ENCODE results near the gene MGAT4B.

The MGAT4B gene

GRCh38 chr5:179825655-179826182, 19.1 kb upstream of the MGAT4B start:
- FAIRE-seq = no peak

GRCh38 chr5:179824745-179825112, 18.1 kb upstream of the MGAT4B start:
- FAIRE-seq = no peak

- no peak for FAIRE-seq
Observed at GRCh38 chr5:179823937-179824744, 17.5 kb upstream of the MGAT4B start.

- FAIRE-seq = no peak
Observed at GRCh38 chr5:179822444-179822990, 15.9 kb upstream of the MGAT4B start.

GRCh38 chr5:179822059-179822432, 15.4 kb upstream of the MGAT4B start:
- no peak for FAIRE-seq

GRCh38 chr5:179821298-179822058, 14.8 kb upstream of the MGAT4B start:
- peak; percentile 36 for FAIRE-seq

GRCh38 chr5:179820483-179821297, 14.0 kb upstream of the MGAT4B start, which contains the start of gene SQSTM1:
SQSTM1 (plus strand) TSS chr5:179820905; CDS start chr5:179820937, 32 bp downstream.
- FAIRE-seq = no peak

GRCh38 chr5:179820127-179820482, 13.4 kb upstream of the MGAT4B start:
- FAIRE-seq = no peak

- peak; percentile 61 for FAIRE-seq
Observed at GRCh38 chr5:179819296-179820126, 12.8 kb upstream of the MGAT4B start.

- peak; percentile 94 for FAIRE-seq
Observed at GRCh38 chr5:179818746-179819295, 12.2 kb upstream of the MGAT4B start.

GRCh38 chr5:179817890-179818745, 11.5 kb upstream of the MGAT4B start:
- no peak for FAIRE-seq

- FAIRE-seq = no peak
Observed at GRCh38 chr5:179817470-179817840, 10.8 kb upstream of the MGAT4B start.

GRCh38 chr5:179816796-179817469, 10.3 kb upstream of the MGAT4B start:
- FAIRE-seq = no peak

- no peak for FAIRE-seq
Observed at GRCh38 chr5:179816401-179816795, 9.7 kb upstream of the MGAT4B start.

- FAIRE-seq = no peak
Observed at GRCh38 chr5:179815491-179816249, 9.0 kb upstream of the MGAT4B start.

GRCh38 chr5:179814090-179814489, 7.4 kb upstream of the MGAT4B start:
- FAIRE-seq = no peak

GRCh38 chr5:179812997-179813607, 6.4 kb upstream of the MGAT4B start:
- no peak for FAIRE-seq

GRCh38 chr5:179812135-179812825, 5.6 kb upstream of the MGAT4B start:
- FAIRE-seq = no peak
